SK-N-SH (cell line): ENCODE measurements around the gene CPEB4. TPM values are rescaled to one million over a fixed set of nuclear protein-coding genes. Genes with fewer than 3 reads are reported as not detected.

Experiments
- CTCF ChIA-PET: fragments of 300-600, 350-600 bp; formaldehyde crosslinking; extraction: SDS; loops from one replicate; lab custom pipeline; 2021; lab: Yijun Ruan, JAX
- POLR2A ChIA-PET: fragments of 350-600 bp; sonication (Branson Sonifier 250); formaldehyde crosslinking; extraction: SDS; loops from one replicate; lab custom pipeline; 2020; ENCODE audit warnings: antibody characterized with exemption, inconsistent platforms; lab: Yijun Ruan, JAX
- DNase-seq: peaks from one replicate; pipeline ENCODE4 v3.0.0; 2012
- H2AFZ ChIP-seq: fragments of 200-600 bp; sonication (generic); 2 replicates; pipeline ENCODE4 v1.8.1; 2016; ENCODE audit warnings: antibody characterized with exemption, mild to moderate bottlenecking, low read depth
- H3F3A ChIP-seq: fragments of 200-600 bp; sonication (generic); replicated peaks from 2 replicates; pipeline ENCODE3; 2016; ENCODE audit warnings: antibody characterized with exemption, mild to moderate bottlenecking; ENCODE audit not compliant: insufficient read depth
- H3K27ac ChIP-seq, 2 experiments: fragments of 200-500 bp in 1 of 2; fragments of 200-600 bp in 1 of 2; sonication (Bioruptor generic) in 1 of 2; sonication (generic), shearing (Covaris generic) in 1 of 2; 2 replicates each; pipeline versions ENCODE4 v1.5.1 to v1.6.1; 2014 to 2016; ENCODE audit warnings: low read depth in 2 of 2, inconsistent platforms in 1 of 2, low read length in 1 of 2, mild to moderate bottlenecking in 1 of 2, mixed read lengths in 1 of 2
- H3K27me3 ChIP-seq: fragments of 200-600 bp; sonication (generic), shearing (Covaris generic); 2 replicates; pipeline ENCODE4 v1.6.1; 2016; ENCODE audit warnings: mixed run types; ENCODE audit not compliant: insufficient read depth
- H3K36me3 ChIP-seq, 2 experiments: fragments of 200-500 bp in 1 of 2; fragments of 200-600 bp in 1 of 2; sonication (Bioruptor generic) in 1 of 2; sonication (generic) in 1 of 2; replicated peaks in 1 of 2; 2 replicates each; pipeline versions ENCODE3 to v1.5.1; 2014 to 2016; ENCODE audit warnings: low read length in 1 of 2, mild to moderate bottlenecking in 1 of 2; ENCODE audit not compliant: insufficient read depth in 2 of 2, control insufficient read depth in 1 of 2
- H3K4me1 ChIP-seq, 2 experiments: fragments of 200-500 bp in 1 of 2; fragments of 200-600 bp in 1 of 2; sonication (Bioruptor generic) in 1 of 2; sonication (generic), shearing (Covaris generic) in 1 of 2; 2 replicates each; pipeline versions ENCODE4 v1.5.1 to v1.6.1; 2014 to 2016; ENCODE audit warnings: low read depth in 1 of 2, low read length in 1 of 2, mixed run types in 1 of 2; ENCODE audit not compliant: insufficient read depth in 2 of 2, control insufficient read depth in 1 of 2
- H3K4me2 ChIP-seq: fragments of 200-600 bp; sonication (generic), shearing (Covaris generic); 2 replicates; pipeline ENCODE4 v1.6.1; 2017; ENCODE audit warnings: mixed run types
- H3K4me3 ChIP-seq, 2 experiments: fragments of 200-500 bp in 1 of 2; fragments of 200-600 bp in 1 of 2; sonication (Bioruptor generic) in 1 of 2; sonication (generic), shearing (Covaris generic) in 1 of 2; 2 replicates each; pipeline versions ENCODE4 v1.5.1 to v1.8.1; 2014 to 2016; ENCODE audit warnings: low read depth in 2 of 2, inconsistent platforms in 1 of 2, low read length in 1 of 2, mild to moderate bottlenecking in 1 of 2, mixed read lengths in 1 of 2, moderate library complexity in 1 of 2
- H3K79me2 ChIP-seq: fragments of 200-600 bp; sonication (generic); 2 replicates; pipeline ENCODE4 v1.8.1; 2017; ENCODE audit warnings: mild to moderate bottlenecking; ENCODE audit not compliant: insufficient read depth
- H3K9ac ChIP-seq: fragments of 200-600 bp; sonication (generic); 2 replicates; pipeline ENCODE4 v1.6.1; 2017; ENCODE audit warnings: mixed run types
- H3K9me2 ChIP-seq: fragments of 200-600 bp; sonication (generic); 2 replicates; pipeline ENCODE4 v1.6.1; 2017; ENCODE audit warnings: mixed run types
- H3K9me3 ChIP-seq: fragments of 200-600 bp; sonication (generic); 2 replicates; pipeline ENCODE4 v1.6.1; 2017; ENCODE audit warnings: mixed run types, mild to moderate bottlenecking, moderate library complexity
- H4K20me1 ChIP-seq: fragments of 200-600 bp; sonication (generic); 2 replicates; pipeline ENCODE4 v1.6.1; 2017; ENCODE audit warnings: mild to moderate bottlenecking, mixed run types; ENCODE audit not compliant: insufficient read depth
- ELF1 ChIP-seq: IDR thresholded peaks from 2 replicates; pipeline ENCODE4 v1.4.0; 2012
- EP300 ChIP-seq, 2 experiments: IDR thresholded peaks; 2 replicates each; pipeline versions ENCODE4 v1.4.0 to v1.6.1; 2012; ENCODE audit warnings: borderline replicate concordance in 1 of 2, low read depth in 1 of 2, low read length in 1 of 2
- FOSL2 ChIP-seq: IDR thresholded peaks from 2 replicates; pipeline ENCODE4 v1.4.0; 2012; ENCODE audit warnings: low read depth, mild to moderate bottlenecking, moderate library complexity, borderline replicate concordance
- NFIC ChIP-seq: IDR thresholded peaks from 2 replicates; pipeline ENCODE4 v1.4.0; 2012; ENCODE audit warnings: borderline replicate concordance
- TAF1 ChIP-seq: IDR thresholded peaks from 2 replicates; pipeline ENCODE4 v1.6.1; 2012; ENCODE audit warnings: low read depth, mild to moderate bottlenecking, low read length, moderate library complexity, borderline replicate concordance
- WGBS: methylation state at CpG from one replicate; pipeline ENCODE4 v1.1.6; 2017; ENCODE audit warnings: low lambda C conversion rate; 5-methylcytosine and 5-hydroxymethylcytosine counted together
- polyA plus RNA-seq, 3 experiments: library from polyadenylated mRNA; depleted of rRNA; stranded (reverse); fragments of >200 nt; gene quantifications; 2 replicates each; pipeline ENCODE4 v1.2.3, GENCODE V29; 2012
- TF ChIP-seq, protein P1 (sequence below): IDR thresholded peaks from 2 replicates; pipeline ENCODE4 v1.6.1; 2012; ENCODE audit warnings: mild to moderate bottlenecking, low read depth, low read length, moderate library complexity
- TF ChIP-seq, protein P2 (sequence below): IDR thresholded peaks from 2 replicates; pipeline ENCODE4 v1.4.0; 2012; ENCODE audit warnings: low read depth, borderline replicate concordance
- TF ChIP-seq, protein P3 (sequence below): fragments of 150-350 bp; IDR thresholded peaks from 2 replicates; pipeline ENCODE4 v1.6.1; 2016; ENCODE audit warnings: mild to moderate bottlenecking, low read depth, low read length

CPEB4 gene
- polyA plus RNA-seq, 1 of the 3 experiments (the other 2 are of a cell fraction), result 6.8 TPM

DNA sequence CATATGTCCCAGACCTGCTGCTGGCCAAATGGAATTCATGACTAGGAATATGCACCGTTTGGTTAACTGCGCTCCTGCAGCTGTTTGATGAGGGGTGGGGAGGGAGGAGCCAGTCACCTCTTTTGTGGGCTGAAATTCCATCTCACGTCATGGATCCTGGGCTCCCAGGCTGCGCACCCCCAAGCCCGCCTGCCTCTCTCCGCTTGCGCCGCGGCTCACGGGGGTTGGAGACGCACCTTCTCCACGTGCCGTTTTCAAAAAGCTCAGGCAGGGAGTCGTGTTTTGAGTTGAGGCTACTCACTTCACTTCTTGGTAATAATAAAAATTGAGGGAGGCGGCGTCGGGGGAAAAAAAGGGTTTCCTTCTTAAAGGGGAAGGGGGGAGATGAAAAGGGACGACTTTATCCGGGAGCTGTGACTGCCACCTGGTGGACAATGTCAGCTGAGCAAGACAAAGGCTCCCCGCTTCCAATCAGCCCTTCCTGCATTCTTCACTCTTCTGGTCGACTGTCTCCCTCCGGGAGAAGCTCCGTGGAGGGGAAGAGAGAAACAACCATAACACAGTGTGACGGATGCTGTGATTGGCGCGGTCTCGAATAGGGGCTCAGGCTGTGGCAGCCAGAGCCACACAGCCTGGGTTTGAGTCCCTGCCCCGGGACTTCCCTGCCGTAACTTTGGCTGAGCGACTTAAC, 84.9 kb downstream of the CPEB4 start (continued):
- TF ChIP-seq, protein P1, sequence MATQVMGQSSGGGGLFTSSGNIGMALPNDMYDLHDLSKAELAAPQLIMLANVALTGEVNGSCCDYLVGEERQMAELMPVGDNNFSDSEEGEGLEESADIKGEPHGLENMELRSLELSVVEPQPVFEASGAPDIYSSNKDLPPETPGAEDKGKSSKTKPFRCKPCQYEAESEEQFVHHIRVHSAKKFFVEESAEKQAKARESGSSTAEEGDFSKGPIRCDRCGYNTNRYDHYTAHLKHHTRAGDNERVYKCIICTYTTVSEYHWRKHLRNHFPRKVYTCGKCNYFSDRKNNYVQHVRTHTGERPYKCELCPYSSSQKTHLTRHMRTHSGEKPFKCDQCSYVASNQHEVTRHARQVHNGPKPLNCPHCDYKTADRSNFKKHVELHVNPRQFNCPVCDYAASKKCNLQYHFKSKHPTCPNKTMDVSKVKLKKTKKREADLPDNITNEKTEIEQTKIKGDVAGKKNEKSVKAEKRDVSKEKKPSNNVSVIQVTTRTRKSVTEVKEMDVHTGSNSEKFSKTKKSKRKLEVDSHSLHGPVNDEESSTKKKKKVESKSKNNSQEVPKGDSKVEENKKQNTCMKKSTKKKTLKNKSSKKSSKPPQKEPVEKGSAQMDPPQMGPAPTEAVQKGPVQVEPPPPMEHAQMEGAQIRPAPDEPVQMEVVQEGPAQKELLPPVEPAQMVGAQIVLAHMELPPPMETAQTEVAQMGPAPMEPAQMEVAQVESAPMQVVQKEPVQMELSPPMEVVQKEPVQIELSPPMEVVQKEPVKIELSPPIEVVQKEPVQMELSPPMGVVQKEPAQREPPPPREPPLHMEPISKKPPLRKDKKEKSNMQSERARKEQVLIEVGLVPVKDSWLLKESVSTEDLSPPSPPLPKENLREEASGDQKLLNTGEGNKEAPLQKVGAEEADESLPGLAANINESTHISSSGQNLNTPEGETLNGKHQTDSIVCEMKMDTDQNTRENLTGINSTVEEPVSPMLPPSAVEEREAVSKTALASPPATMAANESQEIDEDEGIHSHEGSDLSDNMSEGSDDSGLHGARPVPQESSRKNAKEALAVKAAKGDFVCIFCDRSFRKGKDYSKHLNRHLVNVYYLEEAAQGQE, result no peak
- TF ChIP-seq TAF1 (no peak), ELF1 (no peak), FOSL2 (no peak), EP300 (IDR thresholded peaks at IDR 0.05; ENCODE audit: borderline replicate concordance in 1 of 2, low read depth in 1 of 2, low read length in 1 of 2) (no peak)
- TF ChIP-seq, protein P2, sequence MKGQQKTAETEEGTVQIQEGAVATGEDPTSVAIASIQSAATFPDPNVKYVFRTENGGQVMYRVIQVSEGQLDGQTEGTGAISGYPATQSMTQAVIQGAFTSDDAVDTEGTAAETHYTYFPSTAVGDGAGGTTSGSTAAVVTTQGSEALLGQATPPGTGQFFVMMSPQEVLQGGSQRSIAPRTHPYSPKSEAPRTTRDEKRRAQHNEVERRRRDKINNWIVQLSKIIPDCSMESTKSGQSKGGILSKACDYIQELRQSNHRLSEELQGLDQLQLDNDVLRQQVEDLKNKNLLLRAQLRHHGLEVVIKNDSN, result no peak

DNA sequence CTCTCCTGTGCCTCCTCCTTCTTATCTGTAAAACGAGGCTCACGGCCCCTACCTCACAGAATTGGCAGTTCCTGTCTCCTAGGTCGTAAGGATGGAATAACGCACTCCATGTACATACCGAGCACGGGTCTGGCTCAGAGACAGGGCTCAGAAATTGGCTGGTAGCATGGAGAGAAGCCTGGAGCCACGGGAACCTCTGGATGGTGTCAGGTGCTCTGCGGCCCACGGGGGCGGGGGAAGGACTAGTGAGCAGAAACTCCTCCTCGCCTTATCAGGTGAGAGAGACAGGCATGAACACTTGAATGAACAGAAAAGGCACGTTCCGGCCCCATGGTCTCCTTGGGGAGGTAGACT, 85.4 kb downstream of the CPEB4 start:
- no peaks in the 10 kb centered on the region for H3K79me2 ChIP-seq
- peak overlapping the region; percentile 57; the same call in 1 of the 2 replicates for H3K4me2 ChIP-seq
- DNase-seq, result no peak
- no peak overlapping the region for H2AFZ ChIP-seq
- ChIA-PET POLR2A (interaction anchor here (0.5 to 1.3 kb wide), 7 partner anchors 10 to 919 kb away, joined by 3 to 8 read pairs (median 3); partner anchors contain the start of genes BOD1 and CPEB4), CTCF (interaction anchor here (0.7 to 6.7 kb wide), 57 partner anchors 8 to 644 kb away, joined by 3 to 162 read pairs (median 4); partner anchors contain the start of genes BOD1 and NSG2)
- no peaks in the 10 kb centered on the region for H3F3A ChIP-seq
- no peaks in the 10 kb centered on the region for H3K9me2 ChIP-seq
- H3K27me3 ChIP-seq, result no peaks in the 10 kb centered on the region
- no peaks in the 10 kb centered on the region for H3K36me3 ChIP-seq
- H3K4me3 ChIP-seq, result peak overlapping the region in 1 of 2 experiments; percentile 33; a peak in 1 of 4 replicates
- H3K27ac ChIP-seq, result no peak overlapping the region
- H3K9ac ChIP-seq, result no peak overlapping the region
- no peaks in the 10 kb centered on the region for H3K9me3 ChIP-seq
- no peaks in the 10 kb centered on the region for H4K20me1 ChIP-seq
- WGBS, result 50% methylated on average over 12 of the region's 13 CpGs
- no peak for TF ChIP-seq NFIC
- TF ChIP-seq, protein P3, sequence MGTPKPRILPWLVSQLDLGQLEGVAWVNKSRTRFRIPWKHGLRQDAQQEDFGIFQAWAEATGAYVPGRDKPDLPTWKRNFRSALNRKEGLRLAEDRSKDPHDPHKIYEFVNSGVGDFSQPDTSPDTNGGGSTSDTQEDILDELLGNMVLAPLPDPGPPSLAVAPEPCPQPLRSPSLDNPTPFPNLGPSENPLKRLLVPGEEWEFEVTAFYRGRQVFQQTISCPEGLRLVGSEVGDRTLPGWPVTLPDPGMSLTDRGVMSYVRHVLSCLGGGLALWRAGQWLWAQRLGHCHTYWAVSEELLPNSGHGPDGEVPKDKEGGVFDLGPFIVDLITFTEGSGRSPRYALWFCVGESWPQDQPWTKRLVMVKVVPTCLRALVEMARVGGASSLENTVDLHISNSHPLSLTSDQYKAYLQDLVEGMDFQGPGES, result no peak
- peaks cover 0 to 8% of the 10 kb centered on the region in 2 experiments; a peak in 1 of 4 replicates for H3K4me1 ChIP-seq
